Ovary (tissue), 9 donors: Measurements from ENCODE around the gene SLCO2A1. TPM values are rescaled to one million over a fixed set of nuclear protein-coding genes. Genes with fewer than 3 reads are reported as not detected.

ENCODE experiments used
- DNase-seq, 5 donors: peaks; one replicate each; pipeline ENCODE4 v3.0.0-alpha.2; 2019 to 2020
- H3K27ac ChIP-seq, 2 donors: fragments of 200-600 bp; one replicate each; pipeline versions ENCODE4 v1.5.1 to v1.8.0; 2019 to 2022
- H3K27me3 ChIP-seq: fragments of 200-600 bp; one replicate; pipeline ENCODE4 v1.8.0; 2022
- H3K36me3 ChIP-seq: fragments of 200-600 bp; sonication (generic); one replicate; pipeline ENCODE4 v1.5.1; 2019
- H3K4me1 ChIP-seq: one replicate; pipeline ENCODE4 v1.8.1; 2013; ENCODE audit warnings: mild to moderate bottlenecking, moderate library complexity; ENCODE audit not compliant: insufficient read depth
- H3K4me3 ChIP-seq: fragments of 200-600 bp; sonication (generic); one replicate; pipeline ENCODE4 v1.5.1; 2017
- H3K9me3 ChIP-seq, 2 donors: fragments of 200-600 bp in 1 of 2; sonication (generic) in 1 of 2; one replicate each; pipeline versions ENCODE4 v1.5.1 to v1.8.1; 2013 to 2019; ENCODE audit warnings: mild to moderate bottlenecking in 1 of 2, moderate library complexity in 1 of 2
- EP300 ChIP-seq: sonication (generic); formaldehyde crosslinking; IDR thresholded peaks from one replicate; pipeline ENCODE4 v1.6.1; 2017; ENCODE audit warnings: antibody characterized with exemption
- POLR2A ChIP-seq: fragments of 450-650 bp; IDR thresholded peaks from one replicate; pipeline ENCODE4 v1.6.1; 2017; ENCODE audit warnings: antibody characterized with exemption, mild to moderate bottlenecking, moderate library complexity
- WGBS, 3 donors: extraction: QIAGEN DNeasy Blood & Tissue Kit in 1 of 3; methylation state at CpG; one replicate each; pipeline versions ENCODE4 v1.1.5 to v1.1.7; 2013 to 2017; 5-methylcytosine and 5-hydroxymethylcytosine counted together
- intact Hi-C, 4 donors: fragments of 100-400 bp; cut with DNase I; formaldehyde crosslinking; loops; one replicate each; pipeline versions ENCODE4 v1.11.0 to v1.15.1; 2022 to 2023
- polyA plus RNA-seq, 2 donors: library from polyadenylated mRNA; stranded (reverse); fragments of 200-250 nt in 1 of 2; fragments of 350-450 nt in 1 of 2; fragmentation: Illumina TruSeq in 1 of 2; extraction: RNeasy Lipid Tissue Mini Kit (QIAGEN cat#74804) in 1 of 2; gene quantifications; one replicate each; pipeline ENCODE4 v1.2.3, GENCODE V29; 2013 to 2014
- total RNA-seq, 7 donors: library from RNA; depleted of rRNA in 2 of 7; stranded (reverse); fragments of >200 nt in 2 of 7; fragmentation: NEBNext Ultra II Directional in 3 of 7; extraction: Animal tissue kit (Norgen Biotek cat#: 25700) in 3 of 7; gene quantifications; one replicate each; pipeline versions ENCODE4 v1.1.0 to v1.2.4, GENCODE V29; 2016 to 2023
- TF ChIP-seq, protein P1 (sequence below), 3 donors: fragments of 450-650 bp in 2 of 3; fragments of 200-600 bp in 1 of 3; IDR thresholded peaks; one replicate each; pipeline versions ENCODE4 v1.5.1 to v1.8.0; 2016 to 2022; ENCODE audit warnings: antibody characterized with exemption in 3 of 3, mild to moderate bottlenecking in 1 of 3
- donor health status: DM: no; HTN: no; CAD: no; lungs with moderate emphysema.
- donor health status: DM: no; HTN: no; CAD: no.
- donor health status: Bipolar disorder and iron deficiency.
- donor health status: DM: yes; HTN: yes; CAD: no.
- donor health status: DM: no; HTN: no; CAD: no.
- donor health status: DM: yes; HTN: yes; CAD: no.

Gene SLCO2A1
- total and polyA plus RNA-seq, 9 donors, result 0.83 to 23.6 (median 3.7) TPM

DNA sequence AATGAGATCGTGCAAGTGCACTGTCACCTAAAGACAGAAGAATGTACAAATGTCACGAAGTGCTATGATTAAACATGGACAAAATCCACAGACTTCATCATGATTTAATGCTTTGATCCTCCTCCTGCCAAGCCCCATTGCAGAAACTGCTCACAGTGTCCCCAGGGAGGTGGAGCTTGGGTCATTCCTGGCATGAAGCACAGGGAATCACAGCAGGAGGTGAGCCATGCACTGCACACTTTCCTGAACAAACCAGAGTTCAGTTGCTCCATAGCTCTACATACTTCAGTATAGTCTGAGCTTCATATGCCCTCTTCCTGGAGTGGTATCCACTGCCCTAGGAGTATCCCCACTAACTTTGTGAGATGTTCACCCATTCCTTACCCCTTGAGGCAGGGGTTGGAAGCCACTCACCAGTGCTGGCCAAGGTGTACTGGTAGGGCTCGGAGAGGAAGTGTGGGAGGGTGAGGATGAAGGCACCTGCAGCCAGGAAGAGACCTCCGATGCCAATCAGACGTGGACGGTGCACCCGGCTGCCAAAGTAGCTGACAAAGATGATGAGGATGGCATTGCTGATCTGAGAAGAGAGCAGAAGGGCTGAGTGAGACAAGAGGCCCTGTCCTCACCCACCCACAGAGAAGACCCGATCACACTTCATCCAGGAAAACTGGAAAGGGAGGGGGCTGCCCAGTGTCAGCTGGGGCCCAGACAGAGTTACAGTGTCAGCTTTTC, 56.3 kb downstream of the SLCO2A1 start:
- TF ChIP-seq POLR2A (no peak), EP300 (no peak)
- TF ChIP-seq, protein P1, sequence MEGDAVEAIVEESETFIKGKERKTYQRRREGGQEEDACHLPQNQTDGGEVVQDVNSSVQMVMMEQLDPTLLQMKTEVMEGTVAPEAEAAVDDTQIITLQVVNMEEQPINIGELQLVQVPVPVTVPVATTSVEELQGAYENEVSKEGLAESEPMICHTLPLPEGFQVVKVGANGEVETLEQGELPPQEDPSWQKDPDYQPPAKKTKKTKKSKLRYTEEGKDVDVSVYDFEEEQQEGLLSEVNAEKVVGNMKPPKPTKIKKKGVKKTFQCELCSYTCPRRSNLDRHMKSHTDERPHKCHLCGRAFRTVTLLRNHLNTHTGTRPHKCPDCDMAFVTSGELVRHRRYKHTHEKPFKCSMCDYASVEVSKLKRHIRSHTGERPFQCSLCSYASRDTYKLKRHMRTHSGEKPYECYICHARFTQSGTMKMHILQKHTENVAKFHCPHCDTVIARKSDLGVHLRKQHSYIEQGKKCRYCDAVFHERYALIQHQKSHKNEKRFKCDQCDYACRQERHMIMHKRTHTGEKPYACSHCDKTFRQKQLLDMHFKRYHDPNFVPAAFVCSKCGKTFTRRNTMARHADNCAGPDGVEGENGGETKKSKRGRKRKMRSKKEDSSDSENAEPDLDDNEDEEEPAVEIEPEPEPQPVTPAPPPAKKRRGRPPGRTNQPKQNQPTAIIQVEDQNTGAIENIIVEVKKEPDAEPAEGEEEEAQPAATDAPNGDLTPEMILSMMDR (IDR thresholded peaks at IDR 0.05), result no peak
- WGBS, 3 donors, result 88 to 91% (median 89%) methylated on average over 8 of the region's 8 CpGs
- Histone ChIP-seq H3K27ac (no peak overlapping the region), H3K36me3 (no peaks in the 10 kb centered on the region), H3K4me1 (peaks cover 2% of the 10 kb centered on the region), H3K9me3 (no peaks in the 10 kb centered on the region), H3K27me3 (no peaks in the 10 kb centered on the region), H3K4me3 (no peak overlapping the region)
- intact Hi-C loops, result no loop called here
- DNase-seq, result no peak

DNA sequence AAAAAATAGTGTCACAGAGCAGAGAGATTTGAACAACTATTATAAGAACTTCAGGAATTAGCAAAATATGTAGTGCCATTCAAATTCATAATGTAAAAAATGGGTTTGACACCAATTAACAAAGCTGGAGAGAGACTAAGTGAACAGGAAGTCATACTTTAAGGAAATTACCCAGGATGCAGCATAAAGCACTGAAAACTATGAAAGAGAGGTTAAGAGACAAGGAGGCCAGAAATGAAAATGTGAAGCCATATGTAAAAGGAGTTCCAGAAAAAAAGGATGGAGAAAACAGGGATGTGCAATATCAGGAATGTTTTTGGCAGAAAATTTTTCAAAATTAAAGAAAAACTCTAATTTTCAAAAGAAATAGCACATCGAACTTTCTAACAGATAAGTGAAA, 57.6 kb downstream of the SLCO2A1 start:
- H3K9me3 ChIP-seq, result no peaks in the 10 kb centered on the region
- no peaks in the 10 kb centered on the region for H3K27me3 ChIP-seq
- peaks cover 2% of the 10 kb centered on the region for H3K4me1 ChIP-seq
- intact Hi-C loops, result no loop called here
- no peak for DNase-seq
- TF ChIP-seq POLR2A, result no peak
- TF ChIP-seq EP300, result no peak
- TF ChIP-seq, protein P1 (IDR thresholded peaks at IDR 0.05), result no peak
- no peak overlapping the region for H3K27ac ChIP-seq
- H3K4me3 ChIP-seq, result no peak overlapping the region
- WGBS, 3 donors, result 90 to 96% (median 94%) methylated on average over 1 of the region's 1 CpG
- no peaks in the 10 kb centered on the region for H3K36me3 ChIP-seq

DNA sequence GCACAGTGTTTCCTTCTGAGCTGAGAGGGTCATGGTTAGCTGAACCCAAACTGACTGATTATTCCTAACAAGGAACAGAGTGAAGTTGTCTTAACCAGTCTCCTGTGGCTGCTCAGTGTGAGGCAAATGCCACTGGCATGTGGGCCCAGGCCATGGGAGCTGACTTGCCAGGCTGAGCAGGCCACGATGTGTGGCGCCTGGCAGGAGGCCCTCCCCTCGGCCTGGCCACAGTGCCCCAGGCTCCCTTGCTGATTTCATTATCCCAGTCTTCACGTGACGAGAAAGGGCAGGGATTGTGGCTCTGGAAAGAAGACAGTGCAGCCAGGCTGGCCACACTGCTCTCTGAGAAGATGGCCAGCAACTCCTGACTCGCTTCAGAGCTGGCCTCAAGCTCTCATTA, 58.8 kb downstream of the SLCO2A1 start:
- intact Hi-C loops, result no loop called here
- H3K27ac ChIP-seq, result no peak overlapping the region
- TF ChIP-seq POLR2A (no peak), EP300 (no peak)
- TF ChIP-seq, protein P1 (IDR thresholded peaks at IDR 0.05), result no peak
- H3K4me1 ChIP-seq, result peaks cover 2% of the 10 kb centered on the region
- H3K36me3 ChIP-seq, result no peaks in the 10 kb centered on the region
- H3K9me3 ChIP-seq, result no peaks in the 10 kb centered on the region
- no peak overlapping the region for H3K4me3 ChIP-seq
- WGBS, 3 donors, result 56 to 75% (median 60%) methylated on average over 6 of the region's 6 CpGs
- H3K27me3 ChIP-seq, result no peaks in the 10 kb centered on the region
- DNase-seq, result peak in 1 of 5 donors; percentile 43

DNA sequence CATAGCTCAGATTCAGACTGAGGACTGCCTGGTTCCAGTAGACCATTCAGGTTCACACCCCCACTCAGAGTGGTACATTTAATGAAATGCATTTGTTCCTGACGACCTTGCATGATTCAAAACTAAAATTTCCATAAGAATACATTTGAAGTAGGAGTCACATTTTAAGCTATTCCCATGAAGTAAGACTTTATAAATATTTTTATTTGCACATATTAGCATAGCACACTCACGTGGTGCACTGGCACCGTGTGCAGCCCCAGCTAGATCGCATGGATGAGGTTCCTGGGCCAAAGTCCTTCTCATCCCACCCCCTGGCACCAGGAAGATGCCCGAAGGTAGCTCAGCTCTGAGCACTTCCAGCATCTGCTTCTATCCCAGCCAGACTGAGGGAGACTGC, 59.4 kb downstream of the SLCO2A1 start:
- peak in 1 of 5 donors; percentile 16 for DNase-seq
- no peaks in the 10 kb centered on the region for H3K27me3 ChIP-seq
- no peak for TF ChIP-seq POLR2A
- TF ChIP-seq, protein P1 (IDR thresholded peaks at IDR 0.05), result no peak
- no peak for TF ChIP-seq EP300
- WGBS, 3 donors, result 29 to 56% (median 44%) methylated on average over 5 of the region's 5 CpGs
- intact Hi-C loops, result no loop called here
- H3K4me1 ChIP-seq, result peaks cover 2% of the 10 kb centered on the region
- H3K36me3 ChIP-seq, result no peaks in the 10 kb centered on the region
- no peak overlapping the region for H3K27ac ChIP-seq
- H3K4me3 ChIP-seq, result no peak overlapping the region
- no peaks in the 10 kb centered on the region for H3K9me3 ChIP-seq
